Measurements from ENCODE around the gene MEGF11. TPM values are rescaled to one million over a fixed set of nuclear protein-coding genes. Genes with fewer than 3 reads are reported as not detected.

Gene MEGF11
- total RNA-seq, 1 experiment from 2014 or later, result 1.2 TPM

DNA sequence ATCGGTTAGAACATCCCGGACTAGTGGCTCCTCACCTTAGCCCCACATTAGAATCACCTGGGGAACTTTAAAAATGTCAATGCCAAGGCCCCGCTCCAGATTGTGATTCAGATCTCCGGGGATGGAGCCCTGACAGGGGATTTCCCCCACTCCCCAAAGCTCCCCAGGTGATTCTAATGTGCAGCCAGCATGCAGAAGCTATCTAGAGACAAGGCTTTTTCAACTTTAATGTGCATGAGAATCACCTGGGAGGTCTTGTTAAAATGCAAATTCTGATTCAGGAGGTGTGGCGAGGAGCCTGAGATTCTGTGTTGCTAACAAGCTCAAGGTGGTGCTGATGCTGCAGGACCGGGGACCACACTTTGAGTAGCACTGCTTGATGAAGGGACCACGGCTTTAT, 227.6 kb downstream of the MEGF11 start:
- Histone ChIP-seq H2BK12ac (ENCODE audit: insufficient read length, low read depth, low read length) (no peak overlapping the region), H4K20me1 (ENCODE audit: control insufficient read depth, insufficient read depth, insufficient read length) (no peaks in the 10 kb centered on the region), H3K14ac (ENCODE audit: insufficient read depth, low read length) (no peak overlapping the region), H4K91ac (ENCODE audit: insufficient read length, low read depth, low read length) (no peak overlapping the region), H3K27ac (ENCODE audit: insufficient read length, low read depth, low read length) (no peak overlapping the region), H3K27me3 (ENCODE audit: insufficient read depth, low read length) (no peaks in the 10 kb centered on the region), H2BK20ac (ENCODE audit: low read depth, low read length, poor library complexity, severe bottlenecking) (no peak overlapping the region), H3K9me3 (ENCODE audit: control insufficient read depth, low read depth, low read length) (no peaks in the 10 kb centered on the region), H3K4me1 (ENCODE audit: insufficient read depth, low read length) (peaks cover 3% of the 10 kb centered on the region; the same call in 1 of the 2 replicates), H3K4ac (ENCODE audit: low read depth, low read length) (no peak overlapping the region), H3K79me2 (ENCODE audit: insufficient read depth, low read length) (no peaks in the 10 kb centered on the region), H3K56ac (ENCODE audit: insufficient read length, low read depth, low read length) (no peak overlapping the region), H2BK120ac (ENCODE audit: low read depth, low read length, poor library complexity, severe bottlenecking) (no peak overlapping the region), H2AFZ (ENCODE audit: low read length) (no peak overlapping the region), H3K23ac (ENCODE audit: insufficient read length, low read depth, low read length) (no peak overlapping the region), H2AK5ac (ENCODE audit: insufficient read length, low read length) (no peak overlapping the region), H2BK15ac (ENCODE audit: low read depth, low read length) (no peak overlapping the region), H4K8ac (replicated peaks; ENCODE audit: insufficient read length, low read depth, low read length) (no peak overlapping the region), H3K79me1 (ENCODE audit: insufficient read depth, low read depth, low read length, poor library complexity, severe bottlenecking) (no peaks in the 10 kb centered on the region), H3K18ac (ENCODE audit: insufficient read length, low read depth, low read length) (no peak overlapping the region), H3K4me2 (ENCODE audit: insufficient read depth, insufficient read length, low read length) (no peak overlapping the region), H3T11ph (ENCODE audit: low read length) (no peak overlapping the region), H3K23me2 (ENCODE audit: insufficient read length, low read depth, low read length, poor library complexity, severe bottlenecking) (no peaks in the 10 kb centered on the region), H4K5ac (ENCODE audit: insufficient read length, low read depth, low read length) (no peak overlapping the region), H2BK5ac (ENCODE audit: insufficient read length, low read length) (no peak overlapping the region), H3K9ac (ENCODE audit: extremely low read depth, insufficient read length, low read length) (no peak overlapping the region)
- peak overlapping the region; percentile 8 to 19; a peak in 3 of 5 replicates for H3K4me3 Mint-ChIP-seq
- TF ChIP-seq, protein P1, sequence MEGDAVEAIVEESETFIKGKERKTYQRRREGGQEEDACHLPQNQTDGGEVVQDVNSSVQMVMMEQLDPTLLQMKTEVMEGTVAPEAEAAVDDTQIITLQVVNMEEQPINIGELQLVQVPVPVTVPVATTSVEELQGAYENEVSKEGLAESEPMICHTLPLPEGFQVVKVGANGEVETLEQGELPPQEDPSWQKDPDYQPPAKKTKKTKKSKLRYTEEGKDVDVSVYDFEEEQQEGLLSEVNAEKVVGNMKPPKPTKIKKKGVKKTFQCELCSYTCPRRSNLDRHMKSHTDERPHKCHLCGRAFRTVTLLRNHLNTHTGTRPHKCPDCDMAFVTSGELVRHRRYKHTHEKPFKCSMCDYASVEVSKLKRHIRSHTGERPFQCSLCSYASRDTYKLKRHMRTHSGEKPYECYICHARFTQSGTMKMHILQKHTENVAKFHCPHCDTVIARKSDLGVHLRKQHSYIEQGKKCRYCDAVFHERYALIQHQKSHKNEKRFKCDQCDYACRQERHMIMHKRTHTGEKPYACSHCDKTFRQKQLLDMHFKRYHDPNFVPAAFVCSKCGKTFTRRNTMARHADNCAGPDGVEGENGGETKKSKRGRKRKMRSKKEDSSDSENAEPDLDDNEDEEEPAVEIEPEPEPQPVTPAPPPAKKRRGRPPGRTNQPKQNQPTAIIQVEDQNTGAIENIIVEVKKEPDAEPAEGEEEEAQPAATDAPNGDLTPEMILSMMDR (conservative IDR thresholded peaks at IDR 0.05), result peak; percentile 12; the same call in 1 of the 3 replicates
- no CpG with 5 or more reads among the region's 7 CpGs for WGBS (ENCODE audit: extremely low coverage, insufficient read length, low lambda C conversion rate)
- H3K27ac Mint-ChIP-seq, result peak overlapping the region in 2 of 3 experiments; percentile 68 to 90; a peak in 4 of 7 replicates
- H3K4me1 Mint-ChIP-seq, result peaks cover 68 to 71% of the 10 kb centered on the region in 2 experiments
- no peaks in the 10 kb centered on the region; a peak in 2 of 5 replicates for H3K9me3 Mint-ChIP-seq
- DNase-seq, result peak; percentile 69
- H3K27me3 Mint-ChIP-seq (ENCODE audit: low read depth), result peaks cover 5% of the 10 kb centered on the region; the same call in 1 of the 2 replicates
- H3K36me3 Mint-ChIP-seq (ENCODE audit: insufficient read depth in 1 of 3, low read depth in 3 of 3), result no peaks in the 10 kb centered on the region
